ENCODE results near the gene RXRA. TPM values are rescaled to one million over a fixed set of nuclear protein-coding genes. Genes with fewer than 3 reads are reported as not detected.

The RXRA gene
- total and polyA plus RNA-seq, 12 donors: 5.5 to 114 (median 71.3) TPM

DNA sequence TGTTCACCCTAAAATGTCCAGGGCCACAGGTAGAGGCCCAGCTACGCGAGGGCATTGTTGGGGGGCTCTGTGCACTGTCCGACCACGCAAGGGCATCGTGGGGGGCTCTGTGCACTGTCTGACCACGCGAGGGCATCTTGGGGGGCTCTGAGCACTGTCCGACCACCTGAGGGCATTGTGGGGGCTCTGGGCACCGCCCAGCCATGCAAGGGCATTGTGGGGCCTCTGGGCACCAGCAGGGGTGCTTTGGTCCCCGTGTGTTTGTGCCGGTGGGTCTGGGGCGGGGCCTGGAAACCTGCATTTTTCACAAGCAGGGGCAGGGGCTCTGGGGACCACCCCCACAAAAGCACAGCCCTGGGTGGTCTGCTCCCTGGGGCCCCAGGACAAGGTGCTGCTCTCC, 41.5 kb upstream of the RXRA start:
- Histone ChIP-seq H3K4me1 (replicated peaks in 1 of 2) (no peaks in the 10 kb centered on the region), H3K9me3 (replicated peaks in 1 of 3) (no peaks in the 10 kb centered on the region), H3K36me3 (replicated peaks in 1 of 2) (no peaks in the 10 kb centered on the region), H3K27me3 (no peaks in the 10 kb centered on the region), H3K27ac (no peak overlapping the region), H3K4me3 (no peak overlapping the region)
- intact Hi-C loops (cut with DNase I): no loop called here
- WGBS, 4 donors: 62 to 75% (median 75%) methylated on average over 3 to 12 of the region's 12 CpGs; no CpG with 5 or more reads in 1 of the 4 donors
- DNase-seq: no peak
- no peak for TF ChIP-seq POLR2A (IDR thresholded peaks at IDR 0.05)
- TF ChIP-seq, protein P1, sequence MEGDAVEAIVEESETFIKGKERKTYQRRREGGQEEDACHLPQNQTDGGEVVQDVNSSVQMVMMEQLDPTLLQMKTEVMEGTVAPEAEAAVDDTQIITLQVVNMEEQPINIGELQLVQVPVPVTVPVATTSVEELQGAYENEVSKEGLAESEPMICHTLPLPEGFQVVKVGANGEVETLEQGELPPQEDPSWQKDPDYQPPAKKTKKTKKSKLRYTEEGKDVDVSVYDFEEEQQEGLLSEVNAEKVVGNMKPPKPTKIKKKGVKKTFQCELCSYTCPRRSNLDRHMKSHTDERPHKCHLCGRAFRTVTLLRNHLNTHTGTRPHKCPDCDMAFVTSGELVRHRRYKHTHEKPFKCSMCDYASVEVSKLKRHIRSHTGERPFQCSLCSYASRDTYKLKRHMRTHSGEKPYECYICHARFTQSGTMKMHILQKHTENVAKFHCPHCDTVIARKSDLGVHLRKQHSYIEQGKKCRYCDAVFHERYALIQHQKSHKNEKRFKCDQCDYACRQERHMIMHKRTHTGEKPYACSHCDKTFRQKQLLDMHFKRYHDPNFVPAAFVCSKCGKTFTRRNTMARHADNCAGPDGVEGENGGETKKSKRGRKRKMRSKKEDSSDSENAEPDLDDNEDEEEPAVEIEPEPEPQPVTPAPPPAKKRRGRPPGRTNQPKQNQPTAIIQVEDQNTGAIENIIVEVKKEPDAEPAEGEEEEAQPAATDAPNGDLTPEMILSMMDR (IDR thresholded peaks at IDR 0.05): no peak

DNA sequence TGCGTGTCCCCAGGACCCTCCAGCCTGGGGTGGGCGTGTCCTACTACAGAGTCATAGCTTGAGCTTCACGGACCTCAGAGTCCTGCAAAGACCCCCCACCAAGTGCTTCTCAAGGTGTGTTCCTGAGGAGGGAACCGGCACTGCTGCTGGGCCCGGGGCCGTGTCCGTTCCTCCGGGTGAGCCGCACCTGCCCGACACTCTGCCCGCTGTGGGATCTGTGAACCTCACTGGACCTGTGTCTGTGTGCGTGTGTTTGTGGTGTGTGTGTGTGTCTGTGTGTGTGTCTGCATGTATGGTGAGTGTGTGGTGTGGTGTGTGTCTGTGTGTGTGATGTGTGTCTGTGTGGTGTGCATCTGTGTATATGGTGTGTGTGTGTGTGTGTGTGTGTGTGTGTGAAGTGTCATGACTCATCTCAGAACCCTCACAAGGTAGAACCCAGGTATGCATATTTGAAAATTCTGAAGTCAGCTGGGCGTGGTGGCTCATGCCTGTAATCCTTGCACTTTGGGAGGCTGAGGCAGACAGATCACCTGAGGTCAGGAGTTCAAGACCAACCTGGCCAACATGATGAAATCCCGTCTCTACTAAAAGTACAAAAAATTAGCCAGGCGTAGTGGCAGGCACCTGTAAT, 40.9 kb upstream of the RXRA start:
- DNase-seq: no peak
- intact Hi-C loops (cut with DNase I): no loop called here

DNA sequence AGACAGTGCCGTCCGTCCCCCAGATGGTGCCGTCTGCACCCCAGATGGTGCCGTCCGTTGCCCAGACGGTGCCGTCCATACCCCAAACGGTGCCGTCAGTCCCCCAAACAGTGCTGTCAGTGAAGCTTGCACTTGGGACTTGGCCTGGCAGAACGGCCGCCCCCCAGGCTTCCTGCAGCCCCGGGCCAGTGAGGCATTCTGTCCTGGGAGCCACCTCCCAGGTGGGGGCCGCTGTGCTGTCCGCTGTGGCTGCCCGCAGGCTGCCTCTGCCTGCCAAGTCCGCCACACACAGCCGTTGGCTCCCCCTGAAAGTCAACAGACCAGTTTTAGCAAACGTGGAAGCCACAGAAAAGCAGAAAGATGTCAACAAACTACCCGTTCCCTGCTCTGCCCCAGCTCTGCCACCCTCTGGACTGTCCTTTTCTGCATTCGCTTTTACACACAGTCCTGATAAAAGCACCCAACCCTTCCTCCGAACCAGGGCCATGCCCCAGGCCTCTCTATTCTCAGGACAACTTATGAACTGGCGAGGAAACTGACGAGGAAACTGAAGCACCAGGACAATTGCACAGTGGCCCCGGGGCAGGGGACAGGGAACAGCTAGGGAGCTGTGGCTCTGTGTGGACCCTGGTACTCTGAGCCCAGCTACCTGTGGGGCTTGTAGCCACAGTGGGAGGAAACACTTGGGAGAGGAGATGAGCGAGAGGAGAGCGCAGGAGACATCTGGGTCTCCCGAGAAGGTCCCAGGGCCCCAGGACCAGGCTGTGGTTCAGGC, 39.6 kb upstream of the RXRA start:
- no peaks in the 10 kb centered on the region for H3K27me3 ChIP-seq
- no peaks in the 10 kb centered on the region for H3K4me1 ChIP-seq (replicated peaks in 1 of 2)
- DNase-seq: no peak
- WGBS, 4 donors: 70 to 81% (median 74%) methylated on average over 19 to 27 of the region's 27 CpGs
- H3K27ac ChIP-seq: no peak overlapping the region
- TF ChIP-seq POLR2A (IDR thresholded peaks at IDR 0.05): no peak
- intact Hi-C loops (cut with DNase I): no loop called here
- H3K4me3 ChIP-seq: no peak overlapping the region
- H3K36me3 ChIP-seq (replicated peaks in 1 of 2): no peaks in the 10 kb centered on the region
- no peaks in the 10 kb centered on the region for H3K9me3 ChIP-seq (replicated peaks in 1 of 3)

More for the DNA sequence above, 40.9 kb upstream of the RXRA start:
- Histone ChIP-seq H3K9me3 (replicated peaks in 1 of 3) (no peaks in the 10 kb centered on the region), H3K27me3 (no peaks in the 10 kb centered on the region), H3K27ac (no peak overlapping the region), H3K4me3 (no peak overlapping the region), H3K4me1 (replicated peaks in 1 of 2) (no peaks in the 10 kb centered on the region), H3K36me3 (replicated peaks in 1 of 2) (no peaks in the 10 kb centered on the region)
- TF ChIP-seq POLR2A (IDR thresholded peaks at IDR 0.05): no peak
- TF ChIP-seq, protein P1 (IDR thresholded peaks at IDR 0.05): no peak
- WGBS, 4 donors: 83 to 91% (median 88%) methylated on average over 6 to 15 of the region's 15 CpGs

DNA sequence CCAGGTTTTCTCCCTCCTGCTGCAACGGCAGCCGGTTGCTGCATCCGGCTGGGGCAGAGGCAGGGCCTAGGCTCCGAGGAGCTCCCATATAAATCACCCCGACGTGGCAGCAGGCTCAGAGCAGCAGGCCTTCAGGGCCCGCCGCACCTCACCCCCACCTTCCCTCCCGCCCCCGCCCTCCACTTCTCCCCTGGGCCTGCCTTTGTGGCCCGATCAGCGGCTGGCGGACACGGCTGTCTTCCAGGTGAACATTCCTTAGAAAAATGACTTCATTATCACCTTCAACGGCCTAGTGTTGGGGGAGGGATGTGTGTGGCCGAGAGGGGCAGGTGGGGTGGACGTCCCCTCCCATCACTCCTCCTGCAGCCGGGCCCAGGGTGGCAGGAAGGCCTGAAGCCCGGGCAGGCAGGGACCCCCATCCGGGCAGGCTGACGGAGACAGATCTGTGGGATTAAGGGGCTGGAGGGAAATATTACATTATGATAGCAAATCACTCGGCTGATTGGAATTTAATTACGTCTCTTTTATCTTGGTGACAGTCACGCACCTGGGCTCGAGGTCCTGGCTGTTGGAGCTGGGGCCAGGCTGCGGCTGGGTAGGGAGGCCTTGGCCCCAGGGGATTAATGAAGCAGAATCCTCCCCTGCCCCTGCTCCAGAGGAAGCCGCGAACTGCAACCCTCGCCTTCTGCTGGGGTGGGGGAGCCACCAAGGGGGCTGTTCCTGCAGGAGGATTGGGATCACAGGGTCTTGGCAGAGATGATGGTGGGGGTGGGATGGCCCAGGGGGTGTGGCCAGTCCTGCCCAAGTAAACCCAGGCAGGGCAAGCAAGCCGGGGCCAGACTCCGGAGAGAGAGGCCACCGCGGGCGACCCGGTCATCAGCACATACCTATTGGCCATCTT, 38.4 kb upstream of the RXRA start:
- H3K4me3 ChIP-seq: no peak overlapping the region
- H3K36me3 ChIP-seq (replicated peaks in 1 of 2): no peaks in the 10 kb centered on the region
- TF ChIP-seq, protein P1 (IDR thresholded peaks at IDR 0.05): no peak
- no peak for TF ChIP-seq POLR2A (IDR thresholded peaks at IDR 0.05)
- H3K4me1 ChIP-seq (replicated peaks in 1 of 2): no peaks in the 10 kb centered on the region
- no peak overlapping the region for H3K27ac ChIP-seq
- intact Hi-C loops (cut with DNase I): no loop called here
- no peaks in the 10 kb centered on the region for H3K9me3 ChIP-seq (replicated peaks in 1 of 3)
- no peak for DNase-seq
- 63 to 82% (median 75%) methylated on average over 17 to 35 of the region's 35 CpGs for WGBS, 4 donors
- H3K27me3 ChIP-seq: no peaks in the 10 kb centered on the region

All from adrenal gland (tissue), 12 donors.